ENCODE measurements around the gene IQCF5.
A peak's percentile ranks its signal among the peaks of the same experiment; 100 is the strongest.
"Not testable (repeated sequence)": the region's sequence is repeated elsewhere in the genome, so short reads cannot be mapped to it uniquely, and the experiment has no call there.

The IQCF5 gene

GRCh38 chr3:51875501-51875900 is at the start of gene IQCF5:
Gene IQCF5, minus strand, starts transcription at chr3:51875601. Its CDS starts 70 bp downstream, at chr3:51875531.
- DNase-seq = no peak

DNA sequence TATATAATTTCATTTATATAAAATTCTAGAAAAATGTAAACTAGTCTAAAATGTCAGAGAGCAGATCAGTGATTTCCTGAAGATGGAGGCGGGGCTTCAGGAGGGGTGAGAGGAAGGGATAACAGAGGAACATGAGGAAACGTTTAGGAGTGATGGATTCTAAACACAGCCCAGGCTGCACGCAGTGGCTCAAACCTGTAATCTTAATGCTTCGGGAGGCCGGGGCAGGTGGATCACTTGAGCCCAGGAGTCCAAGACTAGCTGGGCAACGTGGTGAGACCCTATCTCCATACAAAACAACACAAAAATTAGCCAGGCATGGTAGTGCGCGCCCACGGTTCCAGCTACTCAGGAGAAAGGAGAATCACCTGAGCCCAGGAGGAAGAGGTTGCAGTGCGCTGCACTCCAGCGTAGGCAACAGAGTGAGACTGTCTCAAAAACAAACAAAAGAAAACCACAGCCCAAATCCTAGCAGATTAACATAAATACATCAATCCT is 45.7 kb upstream of the IQCF5 start:
- DNase-seq = no peak

- no peak for DNase-seq
These were observed 41.0 kb upstream of the IQCF5 start for GRCh38 chr3:51916418-51916817.

DNA sequence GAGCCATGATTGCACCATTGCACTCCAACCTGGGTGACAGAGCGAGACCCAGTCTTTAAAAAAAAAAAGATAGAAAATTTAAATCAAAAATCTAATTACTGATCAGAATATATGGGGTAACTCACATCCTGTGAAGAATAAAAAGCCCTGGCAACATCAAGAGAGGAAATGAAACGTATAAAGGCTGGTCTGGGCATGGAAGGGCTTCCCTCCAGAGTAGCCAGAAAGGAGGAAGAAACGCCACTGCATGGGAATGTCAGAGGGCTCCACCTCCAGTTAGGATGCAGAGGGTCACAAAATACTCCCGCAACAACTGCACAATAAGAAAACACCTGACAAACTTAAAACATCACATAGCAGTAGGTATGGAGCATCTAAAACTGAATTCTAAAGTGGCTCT is 32.6 kb upstream of the IQCF5 start:
- DNase-seq = no peak

DNA sequence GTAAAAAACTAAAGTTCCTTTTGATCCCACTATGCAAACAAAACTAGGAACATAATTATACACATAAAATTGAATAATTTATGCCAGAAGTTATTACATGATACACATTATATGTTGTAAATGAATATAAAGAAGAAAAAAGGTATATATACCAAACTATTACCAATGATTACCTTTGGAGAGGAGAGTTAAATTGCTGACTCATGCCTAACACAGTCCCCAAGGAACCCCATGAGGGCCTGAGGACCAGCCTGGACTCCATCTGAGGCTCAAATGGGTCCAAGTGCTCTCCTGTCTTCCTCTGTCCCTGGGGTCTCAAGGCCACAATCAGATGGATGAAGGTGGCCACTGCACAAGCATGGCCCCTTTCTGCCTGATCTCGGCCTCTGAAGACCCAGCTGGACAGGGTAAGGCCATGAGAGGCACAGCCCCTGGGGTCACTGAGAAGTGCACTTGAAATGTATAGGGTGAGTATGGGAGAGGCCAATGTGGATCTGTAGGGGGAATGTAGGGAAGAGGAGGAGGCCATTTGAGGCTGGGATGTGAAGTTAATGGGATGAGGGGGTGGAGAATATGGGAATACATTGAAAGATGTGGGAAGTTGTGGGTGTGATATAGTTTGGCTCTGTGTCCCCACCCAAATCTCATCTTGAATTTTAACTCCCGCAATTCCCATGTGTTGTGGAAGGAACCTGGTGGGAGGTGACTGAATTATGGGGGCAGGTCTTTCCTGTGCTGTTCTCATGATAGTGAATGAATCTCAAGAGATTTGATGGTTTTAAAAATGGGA is 28.8 kb upstream of the IQCF5 start:
- no peak for DNase-seq

- peak; percentile 30 to 52 for DNase-seq
These were observed 27.0 kb upstream of the IQCF5 start for GRCh38 chr3:51902361-51902760.

- not testable (repeated sequence) for DNase-seq
These were observed 24.6 kb upstream of the IQCF5 start for GRCh38 chr3:51900043-51900442.

GRCh38 chr3:51897391-51897790 is 22.0 kb upstream of the IQCF5 start:
- no peak for DNase-seq

- no peak for DNase-seq
These were observed 21.4 kb upstream of the IQCF5 start for GRCh38 chr3:51896607-51897305.

GRCh38 chr3:51894939-51895338 is 19.5 kb upstream of the IQCF5 start:
- DNase-seq = no peak

GRCh38 chr3:51894391-51894790 is 19.0 kb upstream of the IQCF5 start:
- no peak for DNase-seq

GRCh38 chr3:51891242-51892039 is 16.0 kb upstream of the IQCF5 start:
- DNase-seq = no peak

GRCh38 chr3:51888463-51889105 is 13.2 kb upstream of the IQCF5 start:
- no peak for DNase-seq

GRCh38 chr3:51887620-51888019 is 12.2 kb upstream of the IQCF5 start:
- no peak for DNase-seq

GRCh38 chr3:51886447-51886846 is 11.0 kb upstream of the IQCF5 start:
- DNase-seq = no peak

DNA sequence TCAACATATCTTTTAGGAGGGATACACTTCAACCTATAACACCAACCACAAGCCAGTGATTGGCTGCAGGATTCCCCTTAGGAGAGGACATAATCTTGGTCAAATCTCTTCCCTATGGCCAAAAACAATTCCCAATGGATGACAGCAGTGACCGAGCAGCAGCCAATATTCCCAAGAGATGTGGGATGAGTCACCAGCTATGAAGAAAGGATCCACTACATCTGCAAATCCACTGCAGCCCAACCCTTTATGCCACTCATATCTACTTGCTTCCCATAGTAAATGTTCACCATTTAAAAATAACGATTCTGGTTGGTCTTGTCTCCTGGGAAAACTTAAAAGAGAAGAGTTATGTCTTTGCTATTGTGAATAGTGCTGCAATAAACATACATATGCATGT is 4.5 kb upstream of the IQCF5 start:
- no peak for DNase-seq

DNA sequence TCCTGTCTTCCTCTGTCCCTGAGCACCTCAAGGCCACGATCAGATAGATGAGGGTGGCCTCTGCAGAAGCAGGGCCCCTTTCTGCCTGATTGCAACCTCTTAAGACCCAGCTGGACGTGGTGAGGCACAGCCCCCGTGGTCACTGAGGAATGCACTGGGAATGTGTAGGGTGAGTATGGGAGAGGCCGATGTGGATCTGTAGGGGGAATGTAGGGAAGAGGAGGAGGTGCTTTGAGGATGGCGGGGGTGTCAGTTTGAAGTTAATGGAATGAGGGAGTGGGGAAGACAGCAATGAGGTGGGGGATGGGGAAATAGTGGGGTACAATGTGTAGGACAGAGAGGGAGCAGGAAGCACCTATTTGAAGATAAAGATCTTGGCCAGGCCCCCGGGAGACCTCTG is 785 bp upstream of the IQCF5 start:
- DNase-seq = no peak

GRCh38 chr3:51874889-51875288 is 512 bp downstream of the IQCF5 start:
- DNase-seq = no peak

- no peak for DNase-seq
These were observed 990 bp downstream of the IQCF5 start for GRCh38 chr3:51874411-51874810.

DNA sequence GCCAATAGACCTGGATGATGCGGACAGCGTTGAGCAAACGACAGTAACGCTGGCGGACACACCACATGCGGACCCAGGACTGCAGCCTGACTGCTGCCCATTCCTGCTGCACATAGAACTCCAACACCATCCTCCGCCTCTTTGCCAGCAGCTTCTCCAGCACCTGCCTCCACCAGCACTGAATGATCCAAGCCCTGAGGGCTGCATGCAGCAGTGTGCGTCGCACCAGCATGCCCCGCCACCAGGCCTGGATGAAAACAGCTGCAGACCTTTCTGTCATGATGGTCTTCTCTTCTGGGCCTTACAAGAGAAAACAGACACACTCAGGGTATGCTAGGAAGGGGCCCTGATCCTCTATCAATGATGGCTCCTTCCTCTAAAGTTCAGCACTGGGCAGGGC is 1.5 kb downstream of the IQCF5 start:
- no peak for DNase-seq

- no peak for DNase-seq
These were observed 2.1 kb downstream of the IQCF5 start for GRCh38 chr3:51873253-51873766.

- no peak for DNase-seq
These were observed 6.1 kb downstream of the IQCF5 start for GRCh38 chr3:51869304-51869703.

- DNase-seq = not testable (repeated sequence)
These were observed 6.5 kb downstream of the IQCF5 start for GRCh38 chr3:51868896-51869295.

All from activated T-cell treated with anti-CD3 and anti-CD28 coated beads, Interleukin-2, amount 50 U/mL, for 48 hours (primary cell).